Measurements from ENCODE around the gene GAPVD1. TPM values are rescaled to one million over a fixed set of nuclear protein-coding genes. Genes with fewer than 3 reads are reported as not detected.

Gene GAPVD1
- total RNA-seq, 2 donors from 2014 or later = 44.4 to 48.4 TPM

DNA sequence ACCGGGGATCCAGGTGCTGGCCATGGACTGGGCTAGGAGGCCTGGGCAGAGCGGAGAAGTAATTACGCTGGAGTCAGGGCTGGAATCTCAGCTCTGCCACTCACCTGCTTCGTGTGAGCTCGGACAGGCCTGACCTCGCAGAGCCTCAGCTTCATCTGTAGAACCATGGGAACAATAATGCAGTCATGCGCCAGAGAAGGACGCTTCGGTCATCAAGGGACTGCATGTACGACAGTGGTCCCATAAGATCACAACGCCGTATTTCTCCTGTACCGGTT is 145.1 kb downstream of the GAPVD1 start:
- H3K4me1 Mint-ChIP-seq = peaks cover 4% of the 10 kb centered on the region
- H3K9me3 Mint-ChIP-seq = no peaks in the 10 kb centered on the region
- Histone ChIP-seq H3K4me3 (ENCODE audit: low read length) (no peak overlapping the region), H3K9ac (ENCODE audit: extremely low read depth, low read length, poor library complexity, severe bottlenecking) (no peak overlapping the region), H3K36me3 (ENCODE audit: control insufficient read depth, insufficient read depth, low read length) (no peaks in the 10 kb centered on the region), H3K27ac (ENCODE audit: low read depth, low read length) (no peak overlapping the region), H3K4me1 (ENCODE audit: control insufficient read depth, insufficient read depth, low read length) (no peaks in the 10 kb centered on the region), H3K9me3 (ENCODE audit: control insufficient read depth, low read length) (no peaks in the 10 kb centered on the region), H3K27me3 (ENCODE audit: control insufficient read depth, insufficient read depth, low read length, poor library complexity, severe bottlenecking) (no peaks in the 10 kb centered on the region)
- DNase-seq = no peak
- H3K27me3 Mint-ChIP-seq (ENCODE audit: insufficient read depth) = peaks cover 22% of the 10 kb centered on the region
- H3K36me3 Mint-ChIP-seq (ENCODE audit: low read depth) = no peaks in the 10 kb centered on the region
- 95 to 96% methylated on average over 13 of the region's 13 CpGs for WGBS, 2 experiments (ENCODE audit: insufficient coverage in 1 of 2, insufficient read length in 1 of 2)
- H3K4me3 Mint-ChIP-seq = no peak overlapping the region
- H3K27ac Mint-ChIP-seq = no peak overlapping the region
- TF ChIP-seq, protein P1, sequence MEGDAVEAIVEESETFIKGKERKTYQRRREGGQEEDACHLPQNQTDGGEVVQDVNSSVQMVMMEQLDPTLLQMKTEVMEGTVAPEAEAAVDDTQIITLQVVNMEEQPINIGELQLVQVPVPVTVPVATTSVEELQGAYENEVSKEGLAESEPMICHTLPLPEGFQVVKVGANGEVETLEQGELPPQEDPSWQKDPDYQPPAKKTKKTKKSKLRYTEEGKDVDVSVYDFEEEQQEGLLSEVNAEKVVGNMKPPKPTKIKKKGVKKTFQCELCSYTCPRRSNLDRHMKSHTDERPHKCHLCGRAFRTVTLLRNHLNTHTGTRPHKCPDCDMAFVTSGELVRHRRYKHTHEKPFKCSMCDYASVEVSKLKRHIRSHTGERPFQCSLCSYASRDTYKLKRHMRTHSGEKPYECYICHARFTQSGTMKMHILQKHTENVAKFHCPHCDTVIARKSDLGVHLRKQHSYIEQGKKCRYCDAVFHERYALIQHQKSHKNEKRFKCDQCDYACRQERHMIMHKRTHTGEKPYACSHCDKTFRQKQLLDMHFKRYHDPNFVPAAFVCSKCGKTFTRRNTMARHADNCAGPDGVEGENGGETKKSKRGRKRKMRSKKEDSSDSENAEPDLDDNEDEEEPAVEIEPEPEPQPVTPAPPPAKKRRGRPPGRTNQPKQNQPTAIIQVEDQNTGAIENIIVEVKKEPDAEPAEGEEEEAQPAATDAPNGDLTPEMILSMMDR (conservative IDR thresholded peaks at IDR 0.05) = no peak

DNA sequence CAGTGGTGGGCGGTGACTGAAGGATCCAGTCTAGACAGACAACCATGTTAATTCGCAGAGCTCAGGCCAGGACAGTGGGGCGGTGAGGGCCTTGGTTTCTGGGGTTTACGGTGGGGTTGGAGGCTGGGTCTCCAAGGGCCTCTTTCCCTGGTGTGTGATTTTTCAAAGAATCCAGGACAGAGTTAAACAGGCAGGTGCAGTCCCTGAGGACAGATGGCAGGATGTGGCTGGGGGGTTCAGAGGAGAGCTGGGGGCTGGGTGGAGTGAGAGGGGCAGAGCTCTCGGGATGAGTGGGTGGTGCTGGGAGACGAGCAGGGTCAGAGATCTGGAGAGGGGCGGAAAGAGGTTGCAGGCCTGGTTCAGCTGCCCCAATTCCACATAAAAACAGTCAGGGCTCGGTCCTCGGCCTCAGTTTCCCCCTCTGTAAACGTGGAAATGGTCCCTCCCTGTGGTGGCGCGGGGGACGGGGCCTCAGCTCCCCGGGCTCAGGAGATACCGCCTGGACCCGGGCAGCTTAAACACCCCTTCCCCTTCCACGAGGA is 145.9 kb downstream of the GAPVD1 start:
- Histone ChIP-seq H3K4me1 (ENCODE audit: control insufficient read depth, insufficient read depth, low read length) (no peaks in the 10 kb centered on the region), H3K36me3 (ENCODE audit: control insufficient read depth, insufficient read depth, low read length) (no peaks in the 10 kb centered on the region), H3K9ac (ENCODE audit: extremely low read depth, low read length, poor library complexity, severe bottlenecking) (no peak overlapping the region), H3K4me3 (ENCODE audit: low read length) (peak overlapping the region; percentile 60), H3K9me3 (ENCODE audit: control insufficient read depth, low read length) (no peaks in the 10 kb centered on the region), H3K27me3 (ENCODE audit: control insufficient read depth, insufficient read depth, low read length, poor library complexity, severe bottlenecking) (no peaks in the 10 kb centered on the region), H3K27ac (ENCODE audit: low read depth, low read length) (no peak overlapping the region)
- no peak for DNase-seq
- TF ChIP-seq, protein P1 (conservative IDR thresholded peaks at IDR 0.05) = no peak
- Mint-ChIP-seq H3K9me3 (no peaks in the 10 kb centered on the region), H3K4me3 (peak overlapping the region; percentile 48), H3K36me3 (ENCODE audit: low read depth) (no peaks in the 10 kb centered on the region), H3K27ac (no peak overlapping the region), H3K4me1 (peaks cover 4% of the 10 kb centered on the region), H3K27me3 (ENCODE audit: insufficient read depth) (peaks cover 22% of the 10 kb centered on the region)
- 59 to 66% methylated on average over 7 to 17 of the region's 17 CpGs for WGBS, 2 experiments (ENCODE audit: insufficient coverage in 1 of 2, insufficient read length in 1 of 2)

DNA sequence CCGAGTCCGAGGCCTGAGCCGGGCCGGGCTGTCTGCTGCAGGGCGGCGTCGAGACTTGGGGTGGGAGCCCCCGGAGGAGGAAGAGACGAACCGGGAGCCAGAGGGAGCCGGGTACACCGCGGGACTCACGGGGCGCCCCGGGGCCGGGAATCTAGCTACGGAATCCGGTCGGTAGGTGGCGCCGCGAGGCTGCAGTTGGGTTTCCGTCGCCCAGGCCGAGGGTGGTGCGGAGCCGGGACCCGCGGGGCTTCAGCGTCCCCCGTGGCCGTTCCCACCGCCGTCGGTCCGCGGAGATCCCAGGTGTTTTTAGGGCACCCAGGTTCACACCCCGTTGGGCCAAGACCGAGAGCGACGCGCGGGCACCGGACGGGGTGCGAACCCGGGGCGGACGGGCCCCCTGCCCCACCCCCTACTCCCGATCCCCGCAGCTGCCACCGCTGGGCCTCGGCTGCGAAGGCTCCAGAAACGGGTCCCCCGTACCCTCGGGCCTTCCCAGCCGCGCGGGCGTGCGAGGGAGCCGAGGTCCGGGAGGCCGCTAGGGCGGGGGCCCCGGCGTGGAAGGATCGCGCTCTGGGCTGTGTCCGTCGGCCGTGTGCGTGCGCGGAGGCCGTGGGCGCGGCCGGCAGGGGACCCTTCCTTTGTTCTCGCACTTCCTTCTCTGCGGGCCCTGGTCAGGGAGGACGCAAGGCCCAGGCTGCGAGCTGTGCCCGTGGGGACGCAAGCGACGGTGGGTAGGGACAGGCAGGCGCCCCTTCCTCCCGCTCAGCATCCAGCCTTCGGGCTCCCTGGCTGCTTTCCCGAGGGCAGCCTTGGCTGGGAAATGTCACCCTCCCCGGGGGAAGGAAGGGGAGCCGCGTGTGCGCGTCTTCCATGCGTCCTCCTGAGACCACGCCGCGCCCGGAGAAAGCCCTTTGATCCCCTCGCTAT is 146.6 kb downstream of the GAPVD1 start:
- no peaks in the 10 kb centered on the region for H3K36me3 ChIP-seq (ENCODE audit: control insufficient read depth, insufficient read depth, low read length)
- TF ChIP-seq, protein P1 (conservative IDR thresholded peaks at IDR 0.05) = peak; percentile 98
- Mint-ChIP-seq H3K4me3 (peak overlapping the region; percentile 48), H3K4me1 (peaks cover 4% of the 10 kb centered on the region), H3K36me3 (ENCODE audit: low read depth) (no peaks in the 10 kb centered on the region), H3K9me3 (no peaks in the 10 kb centered on the region), H3K27me3 (ENCODE audit: insufficient read depth) (peaks cover 22% of the 10 kb centered on the region), H3K27ac (peak overlapping the region; percentile 35)
- no peaks in the 10 kb centered on the region for H3K4me1 ChIP-seq (ENCODE audit: control insufficient read depth, insufficient read depth, low read length)
- peak overlapping the region; percentile 60 for H3K4me3 ChIP-seq (ENCODE audit: low read length)
- H3K27me3 ChIP-seq (ENCODE audit: control insufficient read depth, insufficient read depth, low read length, poor library complexity, severe bottlenecking) = no peaks in the 10 kb centered on the region
- H3K9me3 ChIP-seq (ENCODE audit: control insufficient read depth, low read length) = no peaks in the 10 kb centered on the region
- H3K27ac ChIP-seq (ENCODE audit: low read depth, low read length) = peak overlapping the region; percentile 66
- H3K9ac ChIP-seq (ENCODE audit: extremely low read depth, low read length, poor library complexity, severe bottlenecking) = peak overlapping the region; percentile 77
- peak; percentile 93 for DNase-seq
- WGBS, 2 experiments (ENCODE audit: insufficient coverage in 1 of 2, insufficient read length in 1 of 2) = 16 to 40% methylated on average over 18 to 104 of the region's 104 CpGs
